ENCODE measurements around the gene NCBP3. TPM values are rescaled to one million over a fixed set of nuclear protein-coding genes. Genes with fewer than 3 reads are reported as not detected.
"Not testable (repeated sequence)": the region's sequence is repeated elsewhere in the genome, so short reads cannot be mapped to it uniquely, and the experiment has no call there.

NCBP3 gene
- total RNA-seq, 1 donor from 2014 or later, result 20.7 TPM

DNA sequence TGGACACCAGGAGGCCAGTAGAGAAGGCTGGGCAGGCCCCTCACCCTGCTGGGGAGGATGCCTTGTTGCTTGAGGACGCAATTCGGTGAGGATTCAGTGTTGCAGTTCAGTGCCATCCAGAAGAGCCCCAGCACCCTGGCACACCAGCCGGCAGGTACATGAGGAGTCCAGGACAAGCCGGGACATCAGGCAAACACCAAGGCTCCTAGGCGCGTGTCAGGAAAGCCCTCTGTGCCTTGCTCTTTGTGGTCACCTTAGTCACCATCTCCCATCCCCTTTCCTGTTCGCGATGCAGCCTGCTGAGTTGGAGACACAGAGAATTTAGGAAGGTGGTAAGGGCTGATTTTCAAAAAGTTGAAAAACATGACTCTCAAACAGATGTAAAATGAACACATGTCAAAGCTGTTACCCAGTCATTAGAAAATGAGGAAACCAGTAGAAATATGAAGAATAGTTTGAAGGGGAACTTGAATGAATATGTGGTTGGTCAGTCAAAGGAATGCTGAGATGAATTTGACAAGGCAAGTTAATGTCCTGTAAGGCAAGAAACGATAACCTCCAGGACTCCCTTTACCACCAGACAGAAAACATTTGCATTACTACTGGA, 2.3 kb upstream of the NCBP3 start:
- DNase-seq (ENCODE audit: low spot score), result no peak

DNA sequence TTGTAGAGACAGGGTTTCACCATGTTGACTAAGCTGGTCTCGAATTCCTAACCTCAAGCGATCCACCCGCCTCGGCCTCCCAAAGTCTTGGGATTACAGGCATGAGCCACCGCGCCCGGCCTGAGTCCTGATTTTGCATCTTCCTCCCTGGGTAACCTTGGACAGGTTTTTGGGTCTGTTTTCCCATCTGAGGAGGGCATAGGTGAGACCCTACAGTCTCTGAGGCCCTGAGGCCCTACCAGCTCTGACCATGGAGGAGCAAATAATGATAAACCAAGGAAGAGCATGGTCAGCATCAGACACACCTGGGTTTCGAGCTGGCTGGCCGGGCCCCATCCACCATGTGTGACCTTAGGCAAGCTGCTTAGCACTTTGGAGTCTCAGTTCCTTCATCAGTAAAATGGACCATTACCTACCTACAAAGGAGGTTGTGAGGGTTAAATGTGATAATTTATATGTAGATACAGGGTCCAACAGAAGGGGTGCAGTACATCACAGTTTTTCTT, 1.2 kb upstream of the NCBP3 start:
- no peak for DNase-seq (ENCODE audit: low spot score)

DNA sequence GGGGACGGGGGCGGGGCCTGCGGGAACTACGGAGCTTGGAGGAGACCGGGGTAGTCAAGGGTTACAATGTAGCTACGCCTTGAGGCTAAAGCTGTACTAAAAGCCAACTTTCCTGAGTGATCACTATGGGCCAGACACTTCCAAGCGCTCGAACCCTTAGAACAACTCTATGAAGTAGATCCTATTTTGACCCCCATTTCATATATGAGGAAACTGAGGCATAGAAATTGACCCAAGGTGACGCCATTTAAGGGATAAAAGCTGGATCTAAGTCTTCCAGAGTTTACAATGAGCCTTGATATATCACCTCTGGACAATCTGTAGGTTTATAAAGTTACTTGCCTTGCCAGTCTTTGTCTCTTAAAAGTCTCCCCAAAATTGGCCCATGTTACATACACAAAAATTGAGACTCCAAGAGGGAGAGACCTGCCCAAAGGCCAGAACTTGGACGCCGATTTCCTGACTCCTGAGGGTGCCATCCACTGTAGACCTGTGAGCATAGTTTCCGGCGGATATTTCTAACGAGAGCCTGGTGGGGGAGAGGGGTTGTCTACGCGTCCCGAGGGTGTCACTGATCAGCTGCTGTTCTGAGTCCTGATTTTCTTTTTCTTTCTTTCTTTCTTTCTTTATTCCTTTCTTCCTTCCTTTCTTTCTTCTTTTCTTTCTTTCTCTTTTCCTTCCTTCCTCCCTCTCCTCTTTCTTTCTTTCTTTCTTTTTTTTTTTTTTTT, 555 bp upstream of the NCBP3 start:
- DNase-seq (ENCODE audit: low spot score), result no peak

DNA sequence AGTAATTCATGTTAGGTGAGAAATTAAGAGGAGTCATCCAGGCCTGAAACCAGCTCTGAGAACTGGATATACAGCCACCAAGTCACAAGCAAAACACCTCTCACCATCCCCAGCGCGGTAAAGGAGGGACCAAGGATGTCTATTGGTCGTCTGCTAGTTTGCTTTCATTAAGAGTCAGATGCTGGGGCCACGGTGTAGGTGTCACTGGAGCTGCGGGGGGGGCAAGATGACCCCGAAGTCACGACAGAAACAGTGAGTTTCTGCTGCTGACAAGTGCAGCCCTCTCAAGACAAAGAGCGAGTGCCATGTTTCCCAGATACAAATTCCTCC, 790 bp downstream of the NCBP3 start:
- no peak for DNase-seq (ENCODE audit: low spot score)

DNA sequence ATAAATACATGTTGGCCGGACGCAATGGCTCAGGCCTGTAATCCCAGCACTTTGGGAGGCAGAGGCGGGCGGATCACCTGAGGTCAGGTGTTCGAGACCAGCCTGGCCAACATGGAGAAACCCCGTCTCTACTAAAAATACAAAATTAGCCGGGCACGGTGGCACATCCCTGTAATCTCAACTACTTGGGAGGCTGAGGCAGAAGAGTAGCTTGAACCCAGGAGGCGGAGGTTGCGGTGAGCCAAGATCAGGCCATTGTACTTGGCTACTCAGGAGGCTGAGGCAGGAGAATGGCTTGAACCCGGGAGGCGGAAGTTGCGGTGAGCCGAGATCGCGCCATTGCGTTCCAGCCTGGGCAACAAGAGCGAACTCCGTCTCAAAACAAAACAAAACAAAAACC, 1.5 kb downstream of the NCBP3 start:
- not testable (repeated sequence) for DNase-seq (ENCODE audit: low spot score)

DNA sequence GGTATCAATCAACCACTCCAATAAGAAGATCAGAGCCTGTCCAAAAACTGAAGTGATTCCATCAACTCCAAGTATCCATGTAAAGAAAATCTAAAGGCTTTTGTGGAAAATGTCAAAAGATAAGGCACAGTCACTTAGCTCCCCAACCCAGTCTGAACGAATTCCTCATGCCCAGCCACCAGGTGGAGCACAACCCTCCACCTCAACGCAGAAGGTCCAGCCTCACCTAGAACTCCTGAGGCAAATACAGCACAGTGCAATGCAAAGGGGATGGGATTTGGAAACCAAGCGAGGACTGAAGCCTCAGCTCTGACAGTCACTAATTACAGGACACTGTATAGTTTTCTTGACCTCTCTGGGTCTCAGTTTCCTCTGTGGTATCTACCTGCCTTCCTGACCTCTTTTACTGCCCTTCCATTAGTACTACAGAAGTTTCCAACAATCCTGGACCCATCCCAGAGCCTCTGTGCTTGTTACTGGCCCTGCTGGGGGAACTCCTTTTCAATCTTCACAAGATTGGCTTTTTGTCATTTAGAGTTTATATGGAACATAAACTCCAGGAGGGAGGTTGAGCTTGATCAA, 2.0 kb downstream of the NCBP3 start:
- DNase-seq (ENCODE audit: low spot score), result no peak

DNA sequence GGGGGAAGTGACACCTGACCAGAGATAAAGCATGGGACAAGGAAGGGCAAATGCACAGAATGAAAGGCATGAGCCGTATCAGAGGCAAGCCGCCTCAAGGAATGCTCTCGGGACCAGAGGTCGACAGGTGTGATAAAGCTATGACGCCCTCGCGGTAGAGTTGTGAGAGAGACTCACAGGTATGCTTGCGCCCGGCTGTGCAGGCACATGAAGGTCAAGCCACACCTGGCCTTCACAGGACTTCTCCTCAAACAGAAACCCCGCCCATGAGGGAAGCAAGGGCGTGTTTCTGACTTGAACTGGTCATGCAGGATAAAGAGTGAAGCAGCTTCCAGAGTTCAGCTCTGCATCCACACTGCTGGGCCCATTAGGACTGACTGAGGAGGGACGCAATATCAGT, 7.8 kb downstream of the NCBP3 start:
- DNase-seq (ENCODE audit: low spot score), result no peak

DNA sequence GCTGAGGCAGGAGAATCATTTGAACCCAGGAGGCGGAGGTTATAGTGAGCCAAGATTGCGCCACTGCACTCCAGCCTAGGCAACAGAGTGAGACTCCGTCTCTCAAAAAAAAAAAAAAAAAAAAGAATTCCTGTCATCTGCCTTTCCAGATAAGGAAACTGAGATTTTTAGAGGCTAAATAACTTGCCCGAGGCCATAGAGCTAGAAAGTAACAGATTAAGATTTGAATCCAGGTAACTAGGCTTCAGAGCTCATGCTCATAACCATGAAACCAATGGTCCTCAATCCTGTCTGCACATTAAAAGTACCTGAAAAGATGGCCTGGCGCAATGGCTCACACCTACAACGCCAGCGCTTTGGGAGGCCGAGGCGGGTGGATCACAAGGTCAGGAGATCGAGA, 9.5 kb downstream of the NCBP3 start:
- no peak for DNase-seq (ENCODE audit: low spot score)

DNA sequence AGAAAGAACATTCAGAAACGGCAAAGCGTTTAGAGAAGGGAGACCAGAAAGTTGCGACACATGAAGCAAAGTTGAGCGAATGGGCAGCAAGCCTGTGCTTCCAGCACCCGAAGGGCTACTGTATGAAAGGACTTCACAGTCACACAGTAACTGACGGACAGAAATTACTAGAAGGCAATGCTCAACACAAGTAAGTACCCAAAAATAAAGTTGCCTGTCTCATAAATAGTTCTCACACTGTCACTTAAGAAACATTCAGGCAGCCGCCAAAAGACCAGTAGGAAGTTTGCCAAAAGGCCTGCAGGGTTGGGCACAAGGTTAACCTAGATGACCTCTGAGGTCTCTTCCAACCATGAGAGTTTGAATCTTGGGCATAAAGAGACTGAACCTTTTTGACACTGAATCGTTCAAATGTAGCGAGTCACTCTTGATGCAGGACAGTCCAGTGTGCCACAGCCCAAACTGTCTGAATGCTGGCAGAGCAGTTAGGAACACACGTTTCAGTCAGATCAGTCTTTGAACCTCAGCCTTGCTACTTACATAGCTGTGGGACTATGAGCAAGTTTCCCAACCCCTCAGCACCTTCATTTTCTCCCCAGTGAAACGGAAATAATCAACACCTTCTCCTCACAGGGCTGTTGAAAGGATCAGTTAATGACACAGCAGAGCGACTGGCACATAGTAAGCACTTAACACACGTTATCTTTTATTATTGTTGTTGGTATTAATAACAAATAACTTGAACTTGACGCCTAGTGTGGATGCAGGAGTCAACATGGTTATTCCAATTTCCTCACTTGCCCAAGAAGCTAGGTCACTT, 10.4 kb downstream of the NCBP3 start:
- no peak for DNase-seq (ENCODE audit: low spot score)

DNA sequence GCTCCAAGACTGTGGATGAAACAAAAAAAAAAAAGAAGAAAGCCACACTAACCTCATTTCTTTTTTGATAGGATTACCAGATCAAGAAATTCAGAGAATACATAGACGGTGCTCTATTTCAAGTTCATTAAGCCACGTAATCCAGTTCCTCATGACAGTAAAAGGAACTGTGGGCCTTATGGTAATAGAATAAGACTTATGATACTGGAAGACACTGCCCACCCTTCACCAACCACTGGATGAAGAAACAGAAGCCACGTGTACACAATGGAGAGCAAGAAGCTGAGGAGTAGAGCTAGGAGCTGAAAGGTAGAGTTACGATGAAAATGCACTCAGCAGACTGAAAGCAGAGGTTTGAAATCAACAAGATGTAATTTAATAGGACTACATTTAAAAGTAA, 11.2 kb downstream of the NCBP3 start:
- no peak for DNase-seq (ENCODE audit: low spot score)

DNA sequence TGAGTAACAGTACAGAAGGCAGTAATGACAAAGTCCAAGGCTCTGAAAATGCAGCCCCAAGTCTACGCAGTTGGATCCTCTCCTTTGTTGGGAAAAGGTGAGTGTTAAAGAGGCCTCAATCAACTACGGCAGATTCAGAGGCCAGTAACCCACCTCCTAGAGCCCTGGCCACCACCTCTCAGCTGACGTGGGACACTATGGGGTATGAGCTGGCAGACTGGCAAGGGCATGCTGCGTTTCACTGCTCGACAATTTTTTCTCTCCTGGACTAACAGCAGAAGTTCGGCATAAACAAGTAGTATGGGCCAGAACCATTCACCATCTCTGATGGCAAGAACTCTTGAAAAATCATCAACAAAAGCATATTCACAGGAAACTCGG, 17.2 kb downstream of the NCBP3 start:
- no peak for DNase-seq (ENCODE audit: low spot score)

DNA sequence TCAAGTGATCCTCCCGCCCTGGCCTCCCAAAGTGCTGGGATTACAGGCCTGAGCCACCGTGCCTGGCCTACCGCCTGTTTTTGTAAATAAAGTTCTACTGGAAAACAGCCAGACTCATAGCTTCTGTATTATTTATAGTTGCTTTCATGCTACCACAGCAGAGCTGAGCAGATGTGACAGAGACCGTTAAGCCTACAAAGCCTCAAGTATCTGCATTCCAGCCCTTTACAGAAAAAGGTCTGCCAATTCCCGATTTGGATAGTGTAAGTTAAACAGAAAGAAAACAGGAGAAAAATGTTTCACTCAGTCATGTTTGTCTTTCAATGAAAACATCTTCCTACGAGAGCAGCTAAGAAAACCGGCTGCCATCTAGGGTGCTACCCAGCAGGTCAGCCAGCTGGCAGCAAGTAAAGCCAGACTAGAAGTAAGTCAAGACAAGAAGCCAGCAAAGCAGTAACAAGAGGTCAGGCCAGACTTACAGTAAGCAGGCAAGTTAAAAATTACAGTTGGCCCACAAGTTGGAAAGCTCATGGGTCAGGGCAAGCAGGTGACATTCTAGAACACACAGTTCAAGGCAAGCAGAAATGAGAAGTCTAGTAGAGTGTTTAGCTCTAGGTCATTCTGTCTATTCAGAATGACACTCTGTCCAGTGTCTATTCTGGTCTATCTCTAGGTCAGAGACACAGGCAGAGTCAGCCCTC, 17.7 kb downstream of the NCBP3 start:
- DNase-seq (ENCODE audit: low spot score), result peak; percentile 82

DNA sequence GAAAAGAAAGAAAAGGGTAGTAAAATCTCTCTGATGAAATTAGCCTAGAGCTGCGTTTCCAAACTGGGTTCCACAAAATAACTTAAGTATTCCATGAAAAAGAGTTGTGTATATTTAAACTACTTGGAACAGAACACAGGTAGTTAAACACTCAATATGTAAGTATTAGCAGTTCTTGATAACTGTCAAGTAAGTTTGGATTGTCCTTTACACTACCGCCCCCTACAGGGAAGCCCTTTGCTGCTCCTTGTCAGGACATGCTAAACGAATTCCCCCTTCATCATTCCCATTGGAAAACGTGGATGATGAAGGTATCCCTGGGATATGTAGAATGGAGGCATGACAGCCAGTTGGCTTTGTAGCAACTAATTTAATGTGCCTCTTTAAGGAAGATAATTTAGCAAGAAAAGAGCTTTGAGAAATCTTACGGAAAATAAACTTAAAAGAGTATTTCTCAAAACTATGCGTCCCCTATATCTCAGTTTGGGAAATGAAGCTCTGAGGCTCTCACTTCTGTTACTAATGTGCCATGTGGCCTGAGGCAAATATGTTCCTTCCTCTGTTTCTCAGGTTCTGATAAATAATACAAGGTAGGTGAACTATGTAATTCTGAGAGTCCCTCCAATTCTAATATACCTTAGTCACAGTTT, 18.8 kb downstream of the NCBP3 start:
- peak; percentile 30 for DNase-seq (ENCODE audit: low spot score)

DNA sequence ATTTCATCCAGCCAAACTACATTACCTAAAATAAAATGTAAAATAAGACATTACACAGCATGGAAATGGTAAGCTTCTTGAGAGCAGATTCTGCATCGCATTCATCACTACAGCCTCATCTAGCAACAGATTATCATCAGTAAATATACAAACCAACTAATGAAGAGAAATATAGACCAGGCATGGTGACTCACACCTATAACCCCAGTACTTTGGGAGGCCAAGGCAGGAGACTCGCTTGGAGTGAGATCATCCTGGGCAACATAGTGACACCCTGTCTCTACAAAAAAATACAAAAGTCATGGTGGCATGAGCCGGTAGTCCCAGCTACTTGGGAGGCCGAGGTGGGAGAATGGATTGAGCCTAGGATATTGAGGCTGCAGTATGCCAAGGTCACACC, 19.9 kb downstream of the NCBP3 start:
- DNase-seq (ENCODE audit: low spot score), result no peak

DNA sequence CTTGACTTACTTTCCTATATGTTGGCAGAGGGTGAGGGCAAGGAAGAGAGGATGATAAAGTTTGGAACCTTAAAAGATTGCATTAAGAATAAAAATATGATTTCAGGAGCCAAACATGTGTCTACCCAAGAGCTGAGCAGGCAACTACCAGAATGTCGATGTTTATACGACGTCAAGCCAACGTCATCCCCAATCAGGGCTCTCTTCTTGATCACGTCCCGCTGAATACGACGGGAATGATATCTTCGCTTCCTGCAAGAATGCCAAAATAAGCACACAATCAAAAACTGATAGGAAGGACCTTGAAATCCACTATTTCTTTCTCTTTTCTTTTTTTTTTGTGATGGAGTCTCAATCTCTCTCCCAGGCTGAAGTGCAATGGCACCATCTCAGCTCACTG, 24.9 kb downstream of the NCBP3 start:
- no peak for DNase-seq (ENCODE audit: low spot score)

DNA sequence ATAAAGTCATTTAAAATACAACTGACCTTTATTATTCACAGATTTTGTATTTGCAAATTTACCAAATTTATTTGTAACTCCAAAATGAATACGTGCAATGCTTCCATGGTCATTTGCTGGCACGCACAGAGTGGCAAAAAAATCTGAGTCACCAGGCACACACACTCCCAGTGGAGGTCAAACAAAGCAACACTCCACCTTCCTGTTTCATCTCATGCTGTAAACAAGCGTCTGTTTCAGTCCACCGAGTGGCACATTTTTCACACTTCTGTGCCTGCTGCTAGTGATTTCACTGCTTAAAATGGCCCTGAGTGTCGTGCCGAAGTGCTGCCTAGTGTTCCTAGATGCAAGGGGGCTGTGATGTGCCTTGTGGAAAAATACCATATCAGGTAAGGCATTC, 27.3 kb downstream of the NCBP3 start:
- DNase-seq (ENCODE audit: low spot score), result no peak

DNA sequence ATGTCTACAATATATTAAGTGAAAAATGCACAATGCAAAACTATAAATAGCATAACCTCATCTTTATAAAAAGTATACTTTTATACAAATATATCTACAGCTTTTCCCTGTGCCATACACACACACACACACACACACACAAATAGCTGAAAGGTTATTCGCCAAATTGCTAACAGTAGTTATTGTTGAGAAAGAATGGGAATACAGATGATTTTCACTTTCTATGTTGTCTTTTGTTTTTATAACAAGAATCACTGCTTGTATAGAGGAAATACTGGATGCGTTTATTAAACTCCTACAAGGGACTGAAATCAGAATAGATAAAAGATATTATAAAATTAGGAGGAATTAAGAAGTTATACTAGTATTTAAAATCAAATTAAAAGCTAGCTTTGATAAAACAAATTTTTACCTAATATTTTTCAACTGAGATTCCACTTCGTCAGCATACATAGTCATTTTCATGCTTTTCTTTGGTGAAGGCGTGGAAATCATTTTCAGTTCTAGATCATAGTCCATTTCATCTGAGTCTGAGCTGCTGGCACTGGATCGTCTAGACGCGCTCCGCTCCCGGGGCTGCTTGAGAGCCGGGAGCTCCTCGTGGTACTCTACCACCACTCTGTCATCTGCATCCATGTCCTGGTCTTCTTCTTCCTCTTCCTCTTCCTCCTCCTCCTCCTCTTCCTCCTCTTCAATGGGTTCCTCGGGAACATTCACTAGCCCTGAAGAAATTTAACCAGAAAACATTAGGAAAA, 28.0 kb downstream of the NCBP3 start:
- DNase-seq (ENCODE audit: low spot score), result no peak

DNA sequence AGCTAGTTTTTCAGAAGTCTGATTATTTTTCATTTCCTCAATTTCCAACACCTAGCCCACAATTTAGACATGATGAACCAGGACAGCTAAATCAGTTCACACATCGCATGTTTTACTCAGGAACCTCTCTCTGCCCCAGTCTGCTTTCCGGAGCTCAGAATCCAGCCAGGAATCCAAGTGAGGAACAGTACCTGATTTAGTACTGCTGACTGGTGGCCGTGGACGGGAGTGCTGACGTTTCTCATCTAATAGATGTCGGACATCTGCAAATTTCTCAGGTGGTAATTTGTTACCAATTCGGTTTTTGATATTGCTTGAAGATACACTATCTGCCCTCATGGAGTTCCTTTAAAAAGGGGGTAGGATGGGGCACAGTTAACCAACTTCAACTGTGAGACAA, 30.1 kb downstream of the NCBP3 start:
- DNase-seq (ENCODE audit: low spot score), result no peak

DNA sequence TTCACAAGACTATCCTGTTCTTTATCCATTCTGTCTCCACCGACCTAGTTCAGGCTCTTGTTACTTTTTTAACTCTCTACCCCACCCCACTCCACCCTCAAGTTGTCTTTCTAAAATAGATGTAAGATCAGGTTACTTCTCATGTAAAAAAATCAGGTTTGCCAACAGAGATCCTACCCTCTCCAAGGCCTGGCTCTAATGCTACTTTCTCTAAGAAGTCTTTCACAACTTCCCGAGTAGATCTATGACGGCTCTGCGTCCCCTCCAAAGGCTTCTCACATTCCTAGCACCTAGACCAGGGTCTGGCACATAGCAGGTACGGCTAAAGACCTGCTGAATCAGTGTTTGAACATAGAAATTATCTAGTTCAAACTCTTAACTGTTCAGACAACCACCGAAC, 30.9 kb downstream of the NCBP3 start:
- DNase-seq (ENCODE audit: low spot score), result no peak

DNA sequence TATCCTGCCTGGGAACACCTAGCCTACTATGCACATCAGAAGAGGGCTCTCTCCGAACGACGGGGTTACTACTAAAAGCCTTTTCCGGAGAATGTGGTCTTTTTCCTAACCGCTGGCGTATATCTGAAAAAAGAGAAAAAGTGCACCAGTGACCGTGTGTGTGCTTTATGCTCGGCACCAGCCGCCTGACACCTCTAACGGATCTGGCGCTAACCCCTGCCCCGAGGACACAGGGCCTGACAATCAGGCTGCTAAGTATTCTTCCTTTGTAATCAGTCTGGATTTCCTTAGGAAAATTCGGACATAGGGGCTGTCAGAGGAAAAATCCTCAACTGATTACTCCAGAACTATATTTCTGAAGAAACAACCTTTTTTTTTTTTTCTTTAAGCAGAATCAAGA, 31.7 kb downstream of the NCBP3 start:
- DNase-seq (ENCODE audit: low spot score), result no peak

DNA sequence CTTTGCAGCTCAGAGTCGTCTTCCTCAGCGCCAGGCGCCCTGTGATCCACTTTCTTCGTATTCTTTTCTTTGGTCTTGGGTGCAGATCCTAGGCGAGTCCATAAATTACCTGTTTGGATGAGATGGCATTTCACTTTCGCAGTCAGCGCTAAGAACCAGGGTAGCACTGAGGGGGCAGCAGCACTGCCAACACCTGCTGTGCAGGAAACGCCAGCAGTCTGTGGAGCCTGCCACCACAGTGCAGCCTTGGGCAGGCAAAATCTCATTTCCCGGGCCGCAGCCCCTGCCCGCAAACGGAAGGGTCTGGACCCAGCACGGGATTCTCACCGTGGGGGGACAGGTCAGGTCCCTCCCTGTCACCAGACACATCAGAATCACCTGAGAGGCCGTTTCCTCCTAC, 32.9 kb downstream of the NCBP3 start:
- DNase-seq (ENCODE audit: low spot score), result no peak
